K562 (cell line): ENCODE data around the gene DTNB. TPM values are rescaled to one million over a fixed set of nuclear protein-coding genes. Genes with fewer than 3 reads are reported as not detected.

ENCODE experiments used
- ATAC-seq: fragments of 200-7000 bp; cut with Tn5 transposase; 3 replicates; pipeline ENCODE4 v1.9.1; 2020; ENCODE audit warnings: moderate library complexity
- BruUV-seq: library from RNA; stranded (reverse); fragments of 400-500 nt; replicated peaks from 2 replicates; lab custom pipeline; 2021; lab: Mats Ljungman, UMichigan
- CTCF ChIA-PET: fragments of 300-600 bp; formaldehyde crosslinking; extraction: SDS; loops from one replicate; lab custom pipeline; 2021; ENCODE audit warnings: low intra/inter-chr PET ratio; lab: Yijun Ruan, JAX
- POLR2A ChIA-PET: fragments of 300-600, 350-650 bp; sonication (Branson Sonifier 250); formaldehyde crosslinking; extraction: SDS; loops from one replicate; lab custom pipeline; 2021; ENCODE audit warnings: antibody characterized with exemption, inconsistent platforms; lab: Yijun Ruan, JAX
- DNase-seq, 4 experiments: peaks; one replicate each; pipeline versions ENCODE4 v3.0.0 to v3.0.0-alpha.2; 2011 to 2018; ENCODE audit warnings: low spot score in 3 of 4, mixed read lengths in 3 of 4; ENCODE audit errors: extremely low read depth in 1 of 4
- FAIRE-seq: peaks from 2 replicates; lab custom pipeline; 2011; peaks lifted over from hg19 to GRCh38; lab: Jason Lieb, UNC
- H2AFZ ChIP-seq: 2 replicates; pipeline ENCODE4 v1.6.0; 2011; ENCODE audit warnings: low read depth, low read length, control low read depth, inconsistent platforms
- H3K27ac ChIP-seq: fragments of 200-600 bp; 3 replicates; pipeline ENCODE4 v1.8.0; 2011; ENCODE audit warnings: low read depth, mild to moderate bottlenecking, control low read depth, inconsistent platforms, low read length, moderate library complexity, mixed read lengths; ENCODE audit errors: extremely low read depth
- H3K27me3 ChIP-seq, 2 experiments: fragments of 300-600 bp in 1 of 2; 2 replicates in 1 of 2; 3 replicates in 1 of 2; pipeline versions ENCODE4 v1.6.0 to v1.8.0; 2011; ENCODE audit warnings: inconsistent platforms in 2 of 2, low read length in 2 of 2, mild to moderate bottlenecking in 1 of 2, mixed read lengths in 1 of 2, moderate library complexity in 1 of 2; ENCODE audit not compliant: control insufficient read depth in 2 of 2, insufficient read depth in 2 of 2
- H3K36me3 ChIP-seq: fragments of 300-600 bp; 3 replicates; pipeline ENCODE4 v1.8.0; 2011; ENCODE audit warnings: mild to moderate bottlenecking, low read length, inconsistent platforms; ENCODE audit not compliant: control insufficient read depth, insufficient read depth
- H3K4me1 ChIP-seq, 2 experiments: fragments of 200-600 bp in 1 of 2; replicated peaks in 1 of 2; 2 replicates in 1 of 2; 3 replicates in 1 of 2; pipeline versions ENCODE4 v1.5.1 to v1.8.0; 2011; ENCODE audit warnings: inconsistent platforms in 2 of 2, low read length in 2 of 2, mild to moderate bottlenecking in 1 of 2, mixed read lengths in 1 of 2, moderate library complexity in 1 of 2; ENCODE audit not compliant: control insufficient read depth in 2 of 2, insufficient read depth in 2 of 2
- H3K4me2 ChIP-seq: 2 replicates; pipeline ENCODE4 v1.6.1; 2011; ENCODE audit warnings: low read length, control low read depth, inconsistent platforms, mixed read lengths; ENCODE audit not compliant: insufficient read depth
- H3K4me3 ChIP-seq: fragments of 200-600 bp; sonication (generic), shearing (Covaris generic); 2 replicates; pipeline ENCODE4 v1.5.1; 2016; ENCODE audit warnings: control low read depth, inconsistent platforms
- H3K79me2 ChIP-seq: fragments of 200-600 bp; 3 replicates; pipeline ENCODE4 v1.8.0; 2011; ENCODE audit warnings: low read length, inconsistent platforms; ENCODE audit not compliant: control insufficient read depth, insufficient read depth
- H3K9ac ChIP-seq, 2 experiments: 2 replicates each; pipeline versions ENCODE4 v1.6.0 to v1.6.1; 2011; ENCODE audit warnings: low read depth in 2 of 2, low read length in 2 of 2, control low read depth in 1 of 2, inconsistent platforms in 1 of 2, mild to moderate bottlenecking in 1 of 2, mixed read lengths in 1 of 2; ENCODE audit not compliant: insufficient read depth in 1 of 2
- H3K9me1 ChIP-seq: one replicate; pipeline ENCODE4 v1.6.0; 2011; ENCODE audit warnings: inconsistent platforms, mild to moderate bottlenecking, low read length, moderate library complexity; ENCODE audit not compliant: control insufficient read depth, insufficient read depth
- H3K9me3 ChIP-seq: replicated peaks from 2 replicates; pipeline ENCODE4 v1.5.1; 2011; ENCODE audit warnings: low read depth, low read length, inconsistent platforms; ENCODE audit not compliant: control insufficient read depth, insufficient read depth
- H4K20me1 ChIP-seq: replicated peaks from 2 replicates; pipeline ENCODE4 v1.6.1; 2011; ENCODE audit warnings: low read length, inconsistent platforms, mixed read lengths; ENCODE audit not compliant: control insufficient read depth, insufficient read depth
- BRCA1 ChIP-seq, 2 experiments: fragments of 450-650 bp in 1 of 2; sonication (generic) in 1 of 2; formaldehyde crosslinking in 1 of 2; IDR thresholded peaks; 2 replicates each; pipeline versions ENCODE4 v1.5.0 to v1.6.1; 2017 to 2020; ENCODE audit warnings: mild to moderate bottlenecking in 1 of 2, missing genetic modification reagents in 1 of 2
- CSDE1 ChIP-seq, 2 experiments: fragments of 450-650 bp; IDR thresholded peaks; 2 replicates each; pipeline ENCODE4 v1.6.1; 2016; ENCODE audit warnings: mild to moderate bottlenecking in 1 of 2
- HNRNPLL ChIP-seq: fragments of 200-400 bp; formaldehyde crosslinking; IDR thresholded peaks from 2 replicates; pipeline ENCODE4 v1.6.1; 2017; ENCODE audit warnings: low read length, low read depth, mild to moderate bottlenecking; ENCODE audit not compliant: poor library complexity, severe bottlenecking
- RBM34 ChIP-seq: fragments of 200-400 bp; formaldehyde crosslinking; IDR thresholded peaks from 2 replicates; pipeline ENCODE4 v1.6.1; 2018; ENCODE audit warnings: low read length, borderline replicate concordance; ENCODE audit not compliant: insufficient read depth
- ZKSCAN8 ChIP-seq: fragments of 200-800 bp; sonication (Bioruptor generic); IDR thresholded peaks from 2 replicates; pipeline ENCODE4 v1.6.1; 2016; ENCODE audit warnings: missing genetic modification characterization, missing compliant biosample characterization
- WGBS: fragments of 100-300 bp; shearing (Covaris generic); methylation state at CpG from one replicate; pipeline ENCODE4 v1.1.6; 2016; ENCODE audit warnings: low coverage, mixed read lengths; ENCODE audit not compliant: insufficient coverage; ENCODE audit errors: missing lambda C conversion rate; 5-methylcytosine and 5-hydroxymethylcytosine counted together
- in situ Hi-C: fragments of 300-500 bp; cut with MboI; formaldehyde crosslinking; loops from 4 replicates; pipeline ENCODE4 v1.15.0; 2018; ENCODE audit warnings: inconsistent platforms, mixed read lengths
- intact Hi-C: fragments of 100-400 bp; cut with micrococcal nuclease; formaldehyde crosslinking; loops from 2 replicates; pipeline ENCODE4 v1.14.2; 2022
- polyA plus RNA-seq, 8 experiments: library from polyadenylated mRNA; depleted of rRNA in 4 of 8; stranded (reverse) in 5 of 8; unstranded in 3 of 8; fragments of >200 nt; fragmentation: Nextera tagmentation in 2 of 8; fragmentation: Illumina TruSeq in 1 of 8; extraction: Ambion mirVana in 2 of 8; extraction: Trizol in 1 of 8; gene quantifications; 2 replicates each; pipeline versions ENCODE4 v1.2.1 to v1.2.3, GENCODE V29; 2011 to 2014; ENCODE audit warnings: inconsistent platforms in 1 of 8, missing spikeins in 1 of 8
- total RNA-seq, 7 experiments: library from RNA; depleted of rRNA in 6 of 7; stranded (reverse); fragments of >200 nt in 6 of 7; fragmentation: Illumina TruSeq in 2 of 7; extraction: Trizol in 2 of 7; gene quantifications; 2 replicates each; pipeline versions ENCODE4 v1.2.1 to v1.2.3, GENCODE V29; 2011 to 2021; ENCODE audit warnings: low replicate concordance in 1 of 7
- TF ChIP-seq, protein P1 (sequence below): fragments of 250-450 bp; sonication (Bioruptor Pico); IDR thresholded peaks from 2 replicates; pipeline ENCODE4 v1.5.0; 2022; ENCODE audit warnings: mild to moderate bottlenecking

Gene DTNB
- total and polyA plus RNA-seq, 9 of the 15 experiments (the other 6 are each of a cell fraction or from before 2014, with no cell fraction given): 0.18 to 2.0 (median 0.77) TPM; not detected in 2

DNA sequence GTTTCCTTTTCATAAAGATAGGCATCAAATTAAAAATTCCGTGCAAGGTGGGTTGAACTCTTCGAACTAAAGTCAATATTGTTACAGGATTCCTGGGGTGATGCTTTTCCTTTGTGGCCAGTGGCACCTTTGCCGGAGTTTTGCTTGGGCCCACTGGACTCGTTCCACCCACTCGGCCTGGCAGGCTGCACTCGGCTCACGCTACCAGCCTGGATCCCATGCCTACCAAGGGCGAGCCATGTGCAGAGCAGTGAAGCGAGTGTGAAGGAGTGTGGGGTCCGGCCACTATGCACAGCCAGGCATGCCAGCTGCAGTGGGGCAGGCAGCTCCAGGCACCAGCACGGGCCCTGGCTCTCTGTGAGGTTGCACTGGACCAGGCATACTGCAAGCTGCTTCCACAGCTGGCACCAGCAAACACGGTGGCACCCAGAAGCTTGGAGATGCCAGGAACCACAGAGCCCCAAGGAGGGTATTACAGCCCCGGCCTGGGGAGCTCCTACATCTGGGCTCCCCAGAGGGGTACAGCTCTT, 83.6 kb downstream of the DTNB start:
- in situ Hi-C loops: no loop called here
- Histone ChIP-seq H3K9me3 (no peaks in the 10 kb centered on the region), H3K4me1 (peaks cover 0 to 5% of the 10 kb centered on the region in 2 experiments; a peak in 1 of 5 replicates), H3K79me2 (no peaks in the 10 kb centered on the region), H3K4me2 (no peak overlapping the region), H3K36me3 (no peaks in the 10 kb centered on the region), H3K9me1 (no peaks in the 10 kb centered on the region), H2AFZ (no peak overlapping the region), H3K27me3 (peaks cover 6 to 18% of the 10 kb centered on the region in 2 experiments; a peak in 3 of 5 replicates), H3K27ac (no peak overlapping the region), H3K4me3 (no peak overlapping the region), H3K9ac (no peak overlapping the region), H4K20me1 (no peaks in the 10 kb centered on the region)
- CTCF ChIA-PET: no interaction called here
- ATAC-seq (no peak), FAIRE-seq (no peak), DNase-seq (no peak)
- TF ChIP-seq ZKSCAN8 (CRISPR knock-in tag) (no peak), HNRNPLL (no peak), RBM34 (no peak), BRCA1 (IDR thresholded peaks at IDR 0.05) (no peak), BRCA1 (CRISPR knock-in tag; IDR thresholded peaks at IDR 0.05) (no peak), CSDE1 (IDR thresholded peaks at IDR 0.05) (no peak)
- TF ChIP-seq, protein P1, sequence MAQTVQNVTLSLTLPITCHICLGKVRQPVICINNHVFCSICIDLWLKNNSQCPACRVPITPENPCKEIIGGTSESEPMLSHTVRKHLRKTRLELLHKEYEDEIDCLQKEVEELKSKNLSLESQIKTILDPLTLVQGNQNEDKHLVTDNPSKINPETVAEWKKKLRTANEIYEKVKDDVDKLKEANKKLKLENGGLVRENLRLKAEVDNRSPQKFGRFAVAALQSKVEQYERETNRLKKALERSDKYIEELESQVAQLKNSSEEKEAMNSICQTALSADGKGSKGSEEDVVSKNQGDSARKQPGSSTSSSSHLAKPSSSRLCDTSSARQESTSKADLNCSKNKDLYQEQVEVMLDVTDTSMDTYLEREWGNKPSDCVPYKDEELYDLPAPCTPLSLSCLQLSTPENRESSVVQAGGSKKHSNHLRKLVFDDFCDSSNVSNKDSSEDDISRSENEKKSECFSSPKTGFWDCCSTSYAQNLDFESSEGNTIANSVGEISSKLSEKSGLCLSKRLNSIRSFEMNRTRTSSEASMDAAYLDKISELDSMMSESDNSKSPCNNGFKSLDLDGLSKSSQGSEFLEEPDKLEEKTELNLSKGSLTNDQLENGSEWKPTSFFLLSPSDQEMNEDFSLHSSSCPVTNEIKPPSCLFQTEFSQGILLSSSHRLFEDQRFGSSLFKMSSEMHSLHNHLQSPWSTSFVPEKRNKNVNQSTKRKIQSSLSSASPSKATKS (CRISPR knock-in tag): no peak
- intact Hi-C loops: no loop called here
- POLR2A ChIA-PET: interaction anchor here (0.7 kb wide), 1 partner anchor 17 kb away, joined by 3 read pairs; no protein-coding TSS in a partner anchor
- under 1% methylated on average over 13 of the region's 13 CpGs for WGBS
- BruUV-seq: no TSS peak
